Parathyroid adenoma (tissue), 2 donors: ENCODE measurements around the gene PDCL2.

Experiments used
- H2AFZ ChIP-seq: fragments of 300-600 bp; sonication (generic); one replicate; pipeline ENCODE4 v1.7.0; 2017; ENCODE audit warnings: antibody characterized with exemption, mild to moderate bottlenecking
- H3K27ac ChIP-seq: fragments of 300-600 bp; sonication (generic); one replicate; pipeline ENCODE4 v1.7.0; 2017
- H3K27me3 ChIP-seq: fragments of 300-600 bp; sonication (generic); one replicate; pipeline ENCODE4 v1.7.0; 2017; ENCODE audit warnings: low read length; ENCODE audit not compliant: control insufficient read depth, insufficient read depth
- H3K36me3 ChIP-seq: fragments of 300-600 bp; sonication (generic); one replicate; pipeline ENCODE4 v1.7.0; 2017; ENCODE audit warnings: low read length; ENCODE audit not compliant: control insufficient read depth, insufficient read depth
- H3K4me1 ChIP-seq: fragments of 300-600 bp; sonication (generic); one replicate; pipeline ENCODE4 v1.7.0; 2017; ENCODE audit warnings: control low read depth
- H3K4me2 ChIP-seq: fragments of 300-600 bp; sonication (generic); one replicate; pipeline ENCODE4 v1.7.0; 2017; ENCODE audit warnings: low read length
- H3K4me3 ChIP-seq: fragments of 300-600 bp; sonication (generic); one replicate; pipeline ENCODE4 v1.7.0; 2017; ENCODE audit warnings: low read depth, low read length
- H3K79me2 ChIP-seq: fragments of 300-600 bp; sonication (generic); one replicate; pipeline ENCODE4 v1.7.0; 2017; ENCODE audit warnings: control low read depth
- H3K9ac ChIP-seq: fragments of 300-600 bp; sonication (generic); one replicate; pipeline ENCODE4 v1.7.0; 2017; ENCODE audit warnings: mild to moderate bottlenecking
- H3K9me3 ChIP-seq: fragments of 300-600 bp; sonication (generic); one replicate; pipeline ENCODE4 v1.7.0; 2017; ENCODE audit warnings: low read length; ENCODE audit not compliant: control insufficient read depth
- CTCF ChIP-seq: fragments of 300-600 bp; sonication (generic); IDR thresholded peaks from one replicate; pipeline ENCODE4 v1.7.0; 2017; ENCODE audit warnings: antibody characterized with exemption, mild to moderate bottlenecking
- donor health status: primary hyperparathyroidism.

PDCL2 gene

GRCh38 chr4:55618546-55619143, 26.6 kb upstream of the PDCL2 start:
- no peak for TF ChIP-seq CTCF
- Histone ChIP-seq H2AFZ (no peak overlapping the region), H3K36me3 (no peaks in the 10 kb centered on the region), H3K9ac (no peak overlapping the region), H3K27me3 (no peaks in the 10 kb centered on the region), H3K9me3 (no peaks in the 10 kb centered on the region), H3K4me1 (no peaks in the 10 kb centered on the region), H3K4me3 (no peak overlapping the region), H3K27ac (no peak overlapping the region), H3K79me2 (no peaks in the 10 kb centered on the region), H3K4me2 (no peak overlapping the region)

GRCh38 chr4:55617587-55618197, 25.6 kb upstream of the PDCL2 start:
- Histone ChIP-seq H3K4me3 (no peak overlapping the region), H3K79me2 (no peaks in the 10 kb centered on the region), H3K4me1 (no peaks in the 10 kb centered on the region), H3K4me2 (no peak overlapping the region), H2AFZ (no peak overlapping the region), H3K27me3 (no peaks in the 10 kb centered on the region), H3K36me3 (no peaks in the 10 kb centered on the region), H3K9ac (no peak overlapping the region), H3K27ac (no peak overlapping the region), H3K9me3 (no peaks in the 10 kb centered on the region)
- TF ChIP-seq CTCF: no peak

GRCh38 chr4:55615008-55615407, 23.0 kb upstream of the PDCL2 start:
- Histone ChIP-seq H3K27ac (no peak overlapping the region), H3K36me3 (no peaks in the 10 kb centered on the region), H3K9me3 (no peaks in the 10 kb centered on the region), H3K9ac (no peak overlapping the region), H2AFZ (no peak overlapping the region), H3K4me2 (no peak overlapping the region), H3K27me3 (no peaks in the 10 kb centered on the region), H3K4me3 (no peak overlapping the region), H3K4me1 (no peaks in the 10 kb centered on the region), H3K79me2 (no peaks in the 10 kb centered on the region)
- TF ChIP-seq CTCF: no peak

- Histone ChIP-seq H3K4me2 (no peak overlapping the region), H3K27me3 (no peaks in the 10 kb centered on the region), H3K27ac (no peak overlapping the region), H3K36me3 (no peaks in the 10 kb centered on the region), H3K79me2 (no peaks in the 10 kb centered on the region), H3K4me1 (no peaks in the 10 kb centered on the region), H3K4me3 (no peak overlapping the region), H2AFZ (no peak overlapping the region), H3K9me3 (no peaks in the 10 kb centered on the region), H3K9ac (no peak overlapping the region)
- no peak for TF ChIP-seq CTCF
Observed at GRCh38 chr4:55613621-55614020, 21.6 kb upstream of the PDCL2 start.

- no peak overlapping the region for H3K9ac ChIP-seq
- H3K4me1 ChIP-seq: no peaks in the 10 kb centered on the region
- H3K27me3 ChIP-seq: no peaks in the 10 kb centered on the region
- H3K36me3 ChIP-seq: no peaks in the 10 kb centered on the region
- H2AFZ ChIP-seq: no peak overlapping the region
- no peak overlapping the region for H3K27ac ChIP-seq
- H3K9me3 ChIP-seq: no peaks in the 10 kb centered on the region
- no peak overlapping the region for H3K4me3 ChIP-seq
- H3K4me2 ChIP-seq: no peak overlapping the region
- no peak for TF ChIP-seq CTCF
- H3K79me2 ChIP-seq: no peaks in the 10 kb centered on the region
Observed at GRCh38 chr4:55612341-55612740, 20.3 kb upstream of the PDCL2 start.
